Activated T-cell treated with anti-CD3 and anti-CD28 coated beads, Interleukin-2, amount 50 U/mL, for 1 hour (primary cell): ENCODE measurements around the gene MAPT.
"Not testable (repeated sequence)": the region's sequence is repeated elsewhere in the genome, so short reads cannot be mapped to it uniquely, and the experiment has no call there.

Experiments used
- DNase-seq: peaks from one replicate; pipeline ENCODE4 v3.0.0-alpha.2; 2020

MAPT gene

GRCh38 chr17:45894022-45894784 is at the start of gene MAPT:
Gene MAPT (plus strand): TSS chr17:45894554. CDS start chr17:45962338, 67,784 bp downstream.
- peak; percentile 86 for DNase-seq

- no peak for DNase-seq
Observed at GRCh38 chr17:45844695-45845375, 49.5 kb upstream of the MAPT start, which contains the start of gene SPPL2C. Gene SPPL2C (plus strand): TSS chr17:45844881. CDS start chr17:45844907, 26 bp downstream.

- DNase-seq, result no peak
Observed at GRCh38 chr17:45845376-45846185, 48.8 kb upstream of the MAPT start.

- DNase-seq, result no peak
Observed at GRCh38 chr17:45846223-45846622, 48.1 kb upstream of the MAPT start.

- no peak for DNase-seq
Observed at GRCh38 chr17:45846646-45847045, 47.7 kb upstream of the MAPT start.

- no peak for DNase-seq
Observed at GRCh38 chr17:45847101-45847500, 47.3 kb upstream of the MAPT start.

GRCh38 chr17:45847747-45848146 is 46.6 kb upstream of the MAPT start:
- DNase-seq, result no peak

- DNase-seq, result no peak
Observed at GRCh38 chr17:45848405-45848804, 45.9 kb upstream of the MAPT start.

- no peak for DNase-seq
Observed at GRCh38 chr17:45848868-45849535, 45.4 kb upstream of the MAPT start.

GRCh38 chr17:45849536-45849990 is 44.8 kb upstream of the MAPT start:
- DNase-seq, result no peak

- DNase-seq, result no peak
Observed at GRCh38 chr17:45850011-45850410, 44.3 kb upstream of the MAPT start.

GRCh38 chr17:45850468-45850867 is 43.9 kb upstream of the MAPT start:
- DNase-seq, result no peak

GRCh38 chr17:45851022-45851421 is 43.3 kb upstream of the MAPT start:
- DNase-seq, result no peak

- DNase-seq, result no peak
Observed at GRCh38 chr17:45851464-45851863, 42.9 kb upstream of the MAPT start.

- DNase-seq, result no peak
Observed at GRCh38 chr17:45851873-45852272, 42.5 kb upstream of the MAPT start.

- peak; percentile 68 for DNase-seq
Observed at GRCh38 chr17:45852535-45853297, 41.6 kb upstream of the MAPT start.

- no peak for DNase-seq
Observed at GRCh38 chr17:45854209-45854608, 40.1 kb upstream of the MAPT start.

GRCh38 chr17:45855691-45856336 is 38.5 kb upstream of the MAPT start:
- no peak for DNase-seq

GRCh38 chr17:45857977-45858708 is 36.2 kb upstream of the MAPT start:
- DNase-seq, result no peak

GRCh38 chr17:45861165-45861564 is 33.2 kb upstream of the MAPT start:
- no peak for DNase-seq

GRCh38 chr17:45862127-45862526 is 32.2 kb upstream of the MAPT start:
- not testable (repeated sequence) for DNase-seq
